HG03558 (cell line): ENCODE results near the gene AKR7A3.
"Not testable (repeated sequence)": the region's sequence is repeated elsewhere in the genome, so short reads cannot be mapped to it uniquely, and the experiment has no call there.

Experiments used
- ATAC-seq: cut with Tn5 transposase; IDR thresholded peaks from one replicate; pipeline ENCODE4 v1.9.1; 2021; ENCODE audit warnings: moderate number of reproducible peaks; ENCODE audit not compliant: unreplicated experiment; ENCODE audit errors: extremely low read depth

The AKR7A3 gene

DNA sequence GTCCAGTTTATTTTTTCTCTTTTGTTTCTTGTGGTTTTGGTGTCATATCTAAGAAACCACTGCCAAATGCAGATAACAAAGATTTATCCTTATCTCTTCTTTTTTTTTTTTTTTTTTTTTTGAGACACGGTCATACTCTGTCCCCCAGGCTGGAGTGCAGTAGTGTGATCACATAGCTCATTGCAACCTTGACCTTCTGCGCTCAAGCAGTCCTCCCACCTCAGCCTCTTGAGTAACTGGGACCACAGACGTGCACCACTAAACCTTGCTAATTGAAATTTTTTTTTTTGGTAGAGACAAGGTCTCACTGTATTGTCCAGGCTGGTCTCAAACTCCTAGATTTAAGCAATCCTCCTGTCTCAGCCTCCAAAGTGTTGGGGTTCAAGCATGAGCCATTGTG, 32.5 kb upstream of the AKR7A3 start:
- ATAC-seq, result no peak

DNA sequence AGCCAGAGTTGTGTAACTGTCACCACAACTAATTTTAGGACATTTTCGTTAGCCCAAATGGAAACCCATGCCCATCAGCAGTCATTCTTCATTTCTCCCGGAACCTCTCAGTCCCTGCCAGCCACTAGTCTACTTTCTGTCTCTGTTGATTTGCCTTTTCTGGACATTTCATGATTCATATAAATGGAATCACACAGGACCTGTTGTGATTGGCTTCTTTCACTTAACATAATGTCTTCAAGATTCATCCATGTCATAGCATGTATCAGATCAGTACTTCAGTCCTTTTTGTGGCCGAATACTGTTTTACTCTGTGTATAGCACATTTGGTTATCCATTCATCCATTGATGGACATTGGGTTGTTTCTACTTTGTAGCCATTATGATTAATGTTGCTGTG, 30.6 kb upstream of the AKR7A3 start:
- ATAC-seq, result no peak

DNA sequence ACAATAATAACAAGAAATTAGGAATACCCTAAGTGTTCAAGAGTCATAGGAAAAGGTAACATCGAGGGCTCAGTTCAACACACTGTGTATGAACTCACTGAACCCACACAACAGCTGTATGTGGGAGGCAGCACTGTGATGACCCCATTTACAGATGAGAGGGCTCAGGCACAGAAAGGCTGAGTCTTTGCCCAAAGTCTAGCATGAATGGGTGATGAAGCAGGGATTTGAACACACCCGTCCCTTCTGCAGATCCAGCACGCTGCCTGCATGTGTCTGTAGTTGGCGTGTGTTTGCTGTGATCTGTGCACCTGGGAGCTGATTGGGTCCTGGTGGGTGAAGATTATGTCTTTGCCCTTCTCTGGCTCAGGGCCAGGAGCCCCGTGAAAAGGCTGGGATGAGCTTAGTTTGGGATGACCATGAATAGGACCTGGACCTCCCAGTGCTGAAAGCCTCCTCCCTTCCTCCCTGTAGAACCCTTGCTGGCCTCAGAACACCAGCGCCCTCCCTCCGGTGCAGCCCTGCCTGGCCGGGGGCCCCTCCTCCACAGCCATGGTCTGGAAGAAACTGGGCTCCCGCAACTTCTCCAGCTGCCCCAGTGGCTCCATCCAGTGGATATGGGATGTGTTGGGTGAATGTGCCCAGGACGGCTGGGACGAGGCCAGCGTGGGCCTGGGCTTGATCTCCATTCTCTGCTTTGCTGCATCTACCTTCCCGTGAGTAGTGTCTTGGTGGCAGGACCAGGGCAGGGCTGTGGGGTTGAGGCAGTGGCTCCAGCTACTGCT, 28.7 kb upstream of the AKR7A3 start:
- no peak for ATAC-seq

DNA sequence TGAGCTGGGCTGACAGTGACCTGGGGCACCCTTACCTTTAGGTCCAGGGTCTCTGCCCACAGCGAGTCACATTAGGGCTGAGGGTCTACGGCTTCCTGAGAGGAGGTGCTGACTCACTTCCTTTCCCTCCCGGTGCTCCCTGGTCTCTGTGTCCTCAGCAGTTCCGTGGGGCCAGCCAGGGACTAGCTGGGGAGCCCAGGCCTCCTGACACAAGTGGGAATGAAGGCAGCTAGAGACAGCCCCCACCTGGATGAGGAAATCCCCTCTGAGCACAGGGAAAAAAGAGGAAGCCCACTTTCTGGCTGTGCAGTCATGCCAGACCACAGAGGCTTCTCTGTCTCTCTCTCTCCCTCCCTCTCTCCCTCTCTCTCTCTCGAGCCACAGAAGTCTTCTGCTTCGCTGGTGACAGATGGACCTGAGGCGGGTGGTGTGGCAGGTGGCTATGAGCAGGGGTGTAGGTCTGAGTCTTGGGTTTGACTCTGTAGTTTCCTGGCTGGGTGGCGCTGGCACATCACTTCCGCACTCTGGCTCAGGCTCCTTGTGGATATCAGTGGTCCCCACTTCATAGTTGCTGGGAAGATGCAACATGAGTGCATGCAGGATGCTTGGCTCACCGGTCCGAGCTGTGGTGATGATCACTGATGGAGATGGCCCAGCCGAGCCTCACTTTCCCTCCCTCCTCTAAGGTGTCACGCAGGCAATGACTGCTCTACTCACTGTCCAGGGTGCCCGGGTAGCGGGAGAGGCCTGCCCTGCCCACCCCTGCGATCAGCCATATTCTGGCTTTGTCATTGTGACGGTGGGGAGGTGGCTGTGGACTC, 27.0 kb upstream of the AKR7A3 start:
- no peak for ATAC-seq

DNA sequence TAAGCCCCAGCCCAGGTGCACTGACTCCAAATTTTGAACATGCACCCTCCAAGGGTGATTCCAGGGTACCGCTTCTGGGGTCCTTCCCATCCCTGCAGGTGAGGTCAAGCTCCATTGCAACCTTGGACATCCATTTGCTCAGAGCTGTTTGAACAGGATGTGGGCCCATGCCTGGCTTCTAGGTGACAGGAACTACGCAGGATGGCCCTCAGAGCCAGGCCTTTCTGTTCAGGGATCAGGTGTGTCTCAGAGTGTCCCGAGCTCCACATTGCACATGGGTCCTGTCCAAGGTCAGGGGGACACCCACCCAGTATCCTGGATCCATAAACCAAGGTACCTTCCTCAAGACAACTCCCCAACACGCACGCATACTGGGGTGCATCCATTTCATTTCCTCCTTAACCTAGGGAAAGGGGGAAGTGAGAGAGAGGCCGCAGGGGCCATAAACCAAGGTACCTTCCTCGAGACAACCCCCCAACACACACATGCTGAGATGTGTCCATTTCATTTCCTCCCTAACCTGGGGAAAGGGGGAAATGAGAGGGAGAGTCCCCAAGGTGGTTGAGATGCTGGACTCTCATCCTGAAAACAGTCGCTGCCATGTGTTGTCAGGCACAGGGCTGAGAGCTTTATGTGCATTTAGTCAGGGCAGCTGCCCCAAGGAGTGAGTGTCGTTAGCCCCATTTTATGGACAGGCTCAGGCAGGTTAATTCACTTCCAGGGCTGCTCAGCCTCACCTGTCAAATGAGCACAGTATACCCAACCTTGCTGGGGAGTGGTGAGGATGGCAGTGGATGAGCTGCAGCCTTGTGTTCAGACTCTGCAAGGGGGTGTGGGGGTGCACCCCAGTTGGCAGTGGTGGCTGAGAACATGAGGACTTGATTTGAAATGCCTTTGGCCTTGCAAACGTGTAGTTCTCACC, 25.7 kb upstream of the AKR7A3 start:
- ATAC-seq, result no peak

DNA sequence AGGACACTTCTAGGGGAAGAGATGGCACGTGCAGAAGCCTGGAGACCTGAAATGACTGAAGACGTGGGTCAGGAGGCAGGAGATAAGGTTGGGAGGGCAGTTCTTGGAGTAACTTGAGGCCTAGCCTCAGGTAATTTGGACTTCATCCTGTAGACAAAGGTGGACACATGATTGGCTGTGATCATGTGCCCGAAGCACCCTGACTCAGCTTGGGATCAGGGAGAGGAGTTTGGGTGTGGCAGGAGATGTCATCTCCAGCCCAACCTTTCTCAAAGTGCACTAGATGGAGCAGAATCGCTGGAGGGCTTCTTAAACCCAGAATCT, 25.0 kb upstream of the AKR7A3 start:
- no peak for ATAC-seq

DNA sequence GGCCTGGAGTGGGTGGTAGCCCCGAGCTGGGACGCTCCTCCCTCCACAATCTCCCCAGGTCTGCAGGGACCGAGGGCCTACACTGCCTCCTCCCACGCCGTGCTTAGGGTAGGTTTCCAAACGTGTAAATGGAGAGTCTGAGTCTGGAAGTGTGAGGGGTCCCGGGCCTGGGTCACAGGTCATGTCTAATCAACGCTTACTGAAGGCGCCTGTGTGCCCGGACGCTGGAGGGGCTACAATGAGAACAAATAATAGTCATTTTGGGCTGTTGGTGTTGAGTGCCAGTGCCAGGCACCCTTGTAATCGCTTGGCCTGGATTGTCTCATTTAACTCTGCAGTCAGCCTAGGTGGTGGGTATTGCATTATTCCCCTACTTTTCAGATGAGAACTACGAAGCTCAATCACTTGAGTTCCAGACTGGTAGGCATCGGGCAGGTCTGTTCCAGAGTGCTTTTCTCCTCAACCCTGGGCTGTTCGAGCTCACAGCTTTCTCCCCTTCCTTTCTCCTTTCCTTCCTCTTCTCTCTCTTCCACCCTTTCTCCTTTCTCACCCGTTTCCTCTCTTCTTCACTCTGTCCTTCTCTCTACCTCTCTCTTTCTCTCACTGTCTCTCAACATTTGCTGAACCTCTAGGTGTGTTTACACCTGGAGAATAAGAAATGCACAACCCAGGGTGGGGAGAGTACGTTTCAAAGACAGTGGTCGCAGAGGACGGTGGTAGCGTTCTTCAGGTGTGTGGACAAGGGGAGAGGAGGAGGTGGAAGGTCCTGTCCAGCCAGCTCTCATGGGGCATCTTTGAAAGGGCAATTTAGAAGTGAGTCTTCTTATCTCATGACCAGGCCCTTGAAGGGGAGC, 24.4 kb upstream of the AKR7A3 start:
- no peak for ATAC-seq

DNA sequence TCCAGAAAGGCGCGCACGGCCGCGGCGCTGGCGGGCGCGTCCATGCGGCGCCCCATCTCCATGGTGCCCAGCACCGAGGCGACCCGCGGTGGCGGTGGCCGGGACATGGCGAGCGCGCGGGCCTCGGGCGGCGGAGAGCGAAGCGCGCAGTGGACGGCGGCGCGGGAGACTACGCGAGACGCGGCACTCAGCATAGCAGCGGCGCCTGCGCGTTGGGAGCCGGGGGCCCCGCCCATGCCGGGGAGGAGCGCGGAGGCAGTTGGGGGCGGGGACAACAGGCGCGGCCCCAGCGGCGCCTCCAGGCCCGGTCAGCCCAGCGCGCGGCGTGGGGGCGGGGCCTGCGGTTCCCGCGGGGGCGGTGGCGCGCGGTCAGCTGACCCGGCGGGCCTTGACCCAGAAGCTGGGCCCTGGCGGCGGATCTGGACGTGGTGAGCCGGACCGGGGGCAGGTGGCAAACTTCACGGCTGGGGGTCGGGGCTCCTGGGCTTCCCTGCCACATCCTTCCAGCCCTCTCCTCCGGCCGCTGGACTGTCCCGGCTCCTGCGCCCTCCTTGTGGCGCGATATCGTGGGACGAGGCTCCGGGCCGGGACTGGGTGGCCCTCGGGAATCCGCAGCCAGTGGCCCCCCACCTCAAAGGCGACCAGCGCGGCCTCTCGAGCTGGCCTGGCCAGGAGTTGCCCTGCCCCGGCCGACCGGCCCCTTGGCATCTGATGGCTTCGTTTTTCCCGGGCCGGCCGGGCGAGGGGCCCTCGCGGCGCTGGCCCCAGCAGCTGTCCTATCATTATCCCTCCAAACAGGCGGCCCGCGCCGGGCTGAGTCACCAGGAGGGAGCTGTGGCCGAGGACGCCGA, 23.6 kb upstream of the AKR7A3 start, which contains the start of the genes AKR7A2 and SLC66A1:
AKR7A2 (minus strand) TSS at position 214 of the 851 bp plus-strand sequence; CDS start at position 194, 20 bp downstream.
SLC66A1 (plus strand) TSS at position 396 of the 851 bp plus-strand sequence. CDS start 5,352 bp downstream, outside the sequence.
- peak; percentile 36 for ATAC-seq

DNA sequence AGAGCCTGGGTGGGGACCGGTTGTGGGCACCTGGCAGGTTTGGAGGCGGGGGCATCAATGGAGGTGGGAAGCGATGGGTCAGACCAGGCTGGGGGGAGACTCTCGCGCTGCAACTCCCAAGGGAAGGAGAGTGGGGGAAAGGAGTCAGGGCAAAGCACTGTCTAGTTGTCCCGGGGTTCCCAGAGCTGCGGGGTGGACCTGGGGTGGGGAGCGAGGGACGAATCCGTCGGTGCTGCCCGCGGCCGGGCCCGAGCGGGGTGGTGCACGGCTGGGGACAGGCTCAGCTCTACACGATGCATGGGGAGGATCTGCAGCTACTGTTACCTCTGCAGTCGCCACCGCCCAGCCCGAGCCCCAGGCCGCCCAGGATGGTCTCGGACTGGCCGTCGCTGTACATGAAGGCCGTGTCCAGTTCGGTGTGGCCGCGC, 22.9 kb upstream of the AKR7A3 start:
- ATAC-seq, result no peak

DNA sequence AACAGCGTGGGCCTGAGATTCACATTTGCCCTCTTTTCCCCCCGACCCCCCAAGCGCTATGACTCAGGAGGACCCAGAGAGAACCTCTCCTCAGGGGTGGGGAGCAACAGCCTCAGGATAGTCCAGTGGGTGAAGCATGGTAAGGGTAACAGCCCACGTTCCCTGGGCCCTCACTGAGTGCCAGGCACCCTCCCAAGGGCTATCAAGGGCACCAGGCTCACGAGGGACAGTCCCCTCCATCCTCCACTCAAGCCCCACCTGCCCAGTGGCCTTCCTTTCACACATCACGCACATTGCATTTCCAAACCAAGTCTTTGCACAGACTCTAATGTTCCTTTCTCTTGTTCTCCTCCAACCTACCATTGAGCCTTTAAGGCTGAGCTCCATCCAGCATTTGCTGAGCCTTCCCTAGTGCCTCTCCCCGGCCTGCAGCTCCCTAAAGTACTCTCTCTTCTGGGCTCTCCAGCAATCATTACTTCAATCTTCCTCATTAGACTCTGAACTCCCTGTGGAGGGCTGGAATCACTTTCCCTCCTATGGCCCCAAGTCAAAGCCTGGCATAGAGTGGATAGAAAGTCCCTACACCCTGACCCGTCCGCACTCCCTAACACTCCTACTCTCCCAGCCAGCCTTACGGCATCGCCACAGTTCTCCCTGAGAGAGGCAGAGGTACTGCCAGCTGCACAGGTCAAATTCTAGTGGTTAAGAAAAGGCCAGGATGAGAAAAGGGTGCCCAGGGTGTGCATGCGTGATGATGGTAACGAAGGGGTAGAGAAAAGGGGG, 22.3 kb upstream of the AKR7A3 start:
- no peak for ATAC-seq

DNA sequence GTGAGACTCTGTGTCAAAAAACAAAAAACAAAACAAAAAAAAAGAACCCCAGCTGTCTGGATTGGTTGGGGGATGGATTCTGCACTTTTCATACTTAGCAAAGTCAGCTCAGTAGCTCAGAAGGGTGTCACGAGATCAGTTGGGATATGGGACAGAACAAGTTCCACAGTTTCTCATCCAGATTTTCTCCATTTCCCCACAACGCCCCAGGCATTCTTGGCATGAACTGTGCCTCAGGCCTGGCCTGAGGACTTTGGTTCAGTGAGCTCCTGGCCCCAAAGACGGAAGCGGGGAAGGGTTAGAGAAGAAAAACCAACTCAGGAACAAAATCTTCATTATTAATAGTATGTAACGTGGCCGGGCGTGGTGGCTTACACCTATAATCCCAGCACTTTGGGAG, 21.5 kb upstream of the AKR7A3 start:
- ATAC-seq, result no peak

DNA sequence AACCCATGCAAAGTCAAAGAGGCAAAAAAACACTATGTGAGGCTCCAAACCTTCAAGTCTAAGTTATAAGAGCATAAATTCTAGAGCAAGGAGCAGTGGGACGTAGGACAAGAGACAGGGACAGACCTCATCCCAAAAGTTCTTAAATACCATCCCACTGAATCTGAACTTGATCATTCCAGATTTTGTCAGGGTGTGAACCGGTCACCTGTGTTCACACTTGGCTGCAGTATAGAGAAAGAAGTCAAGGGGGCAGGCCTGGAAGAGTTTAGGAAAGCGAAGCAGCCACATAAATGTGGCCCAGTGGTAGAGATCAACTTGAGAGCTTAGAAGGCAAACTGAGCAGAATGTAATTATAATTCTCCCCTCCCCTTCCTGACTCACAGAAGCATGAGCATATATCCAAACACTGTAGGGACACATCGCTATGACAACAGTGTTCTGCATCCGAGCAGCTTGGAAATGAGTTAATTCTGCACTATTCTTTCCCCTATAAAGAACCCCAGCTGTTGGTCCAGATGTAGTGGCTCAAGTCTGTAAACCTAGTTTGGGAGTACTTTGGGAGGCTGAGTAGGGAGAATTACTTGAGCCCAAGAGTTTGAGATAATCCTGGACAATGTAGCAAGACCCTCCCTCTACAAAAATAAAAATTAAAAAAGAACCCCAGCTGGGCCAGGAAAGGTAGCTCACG, 20.7 kb upstream of the AKR7A3 start:
- ATAC-seq, result no peak

DNA sequence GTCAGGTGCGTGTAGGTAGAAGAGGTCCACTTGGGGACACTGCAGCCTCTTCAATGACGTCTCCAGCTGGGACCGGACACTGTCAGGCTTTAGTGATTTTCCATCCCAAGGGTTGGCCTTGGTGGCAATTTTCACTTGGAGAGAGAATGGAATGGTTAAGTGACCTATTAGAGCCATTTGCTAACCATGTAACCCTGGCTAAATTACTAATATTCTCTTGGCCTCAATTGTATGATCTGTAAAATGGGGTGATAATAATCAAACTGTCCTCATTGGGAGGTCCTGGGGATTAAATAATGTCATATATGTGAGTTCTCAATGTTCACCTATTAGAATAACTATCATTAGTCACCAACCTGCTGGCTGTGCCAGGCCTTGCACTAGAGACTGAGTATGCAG, 19.9 kb upstream of the AKR7A3 start:
- no peak for ATAC-seq

DNA sequence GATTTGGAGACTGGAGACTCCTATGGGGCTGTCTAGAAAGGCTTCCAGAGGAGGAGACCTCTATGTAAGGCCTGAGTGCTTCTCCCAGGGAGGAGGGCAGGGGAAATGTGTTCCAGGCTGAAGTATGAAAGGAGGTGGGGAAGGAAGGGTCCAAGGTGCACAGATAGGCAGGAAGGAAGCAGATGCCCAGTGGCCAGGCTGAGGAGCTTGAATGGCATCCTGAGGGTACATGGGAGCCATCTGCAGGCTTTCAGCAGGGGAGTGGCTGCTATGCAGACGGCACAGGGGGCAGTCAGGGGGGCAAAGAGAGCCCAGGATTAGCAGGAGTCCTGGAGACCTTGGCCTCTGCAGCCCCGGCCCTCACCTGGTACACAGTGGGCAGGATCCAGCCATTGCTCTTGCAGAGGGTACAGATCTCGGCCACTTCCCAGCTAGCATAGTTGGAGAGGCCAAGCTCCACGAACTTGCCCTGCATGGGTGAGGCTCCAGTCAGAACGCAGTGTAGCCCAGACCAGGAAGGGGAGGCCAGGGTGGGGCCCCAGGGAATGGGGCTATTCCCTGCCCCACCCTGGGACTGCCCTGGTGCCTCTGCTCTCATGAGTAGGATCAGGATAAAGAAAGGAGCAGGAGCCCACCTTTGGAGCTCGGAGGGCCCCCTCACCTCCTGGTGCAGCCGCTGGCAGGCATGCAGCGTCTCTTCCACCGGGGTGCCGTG, 19.4 kb upstream of the AKR7A3 start:
- ATAC-seq, result no peak

DNA sequence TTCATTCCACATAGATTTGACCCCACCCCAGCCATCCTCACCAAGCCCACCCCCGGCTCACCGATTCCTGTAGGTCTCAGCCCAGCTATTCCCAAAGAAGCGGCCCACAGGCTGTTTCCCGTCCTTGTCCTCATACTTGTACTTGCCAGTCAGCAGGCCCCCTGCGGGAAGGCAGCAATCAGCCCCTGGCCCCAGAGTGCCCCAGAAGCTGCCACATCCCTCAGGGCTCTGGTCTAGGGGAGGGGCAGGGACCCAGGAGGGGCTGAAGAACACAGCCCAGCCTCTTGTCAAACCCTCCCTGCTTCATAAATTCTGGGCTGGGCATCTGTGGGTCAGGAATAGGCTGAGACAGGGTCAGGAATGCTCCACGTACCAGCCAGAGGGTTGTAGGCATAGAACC, 18.4 kb upstream of the AKR7A3 start:
- ATAC-seq, result no peak

DNA sequence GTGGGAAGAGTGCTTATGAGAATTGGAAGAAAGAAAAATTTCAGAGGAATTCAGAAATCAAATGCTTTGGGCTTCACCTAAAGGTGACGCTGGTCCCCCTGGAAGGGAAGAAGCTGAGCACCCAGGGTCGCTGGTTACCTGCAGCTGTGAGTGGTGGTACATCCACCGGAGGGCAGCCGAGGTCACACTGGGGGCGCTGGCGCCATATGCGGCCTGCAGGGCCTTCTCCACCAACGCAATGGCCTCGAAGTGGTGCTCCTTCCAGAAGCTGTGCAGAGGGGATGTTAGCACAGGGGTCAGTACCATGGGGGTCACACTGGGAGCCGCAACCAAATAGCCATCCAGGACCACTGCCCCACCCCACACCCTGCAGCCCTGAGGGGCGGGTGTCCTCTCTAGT, 17.3 kb upstream of the AKR7A3 start:
- no peak for ATAC-seq

DNA sequence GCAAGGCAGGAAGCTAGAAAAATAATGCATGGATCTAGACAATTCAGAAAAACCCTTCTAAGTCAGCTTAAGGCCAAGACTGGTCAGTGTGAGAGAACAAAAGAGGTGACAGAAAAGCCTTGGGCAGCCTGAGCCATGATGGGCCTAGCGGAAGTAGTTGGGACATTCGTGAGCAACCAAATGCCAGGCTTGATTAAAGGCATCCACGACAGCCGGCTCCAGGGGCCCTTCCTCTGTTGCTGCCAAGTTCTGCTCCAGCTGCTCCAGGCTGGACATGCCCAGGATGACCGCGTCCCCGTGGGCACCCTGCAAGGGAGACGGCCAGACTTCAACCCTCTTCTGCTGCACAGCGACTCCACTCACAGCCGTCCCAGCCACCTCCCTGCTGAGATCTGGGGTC, 15.5 kb upstream of the AKR7A3 start:
- not testable (repeated sequence) for ATAC-seq
